Fibroblast of skin of scalp (primary cell): ENCODE measurements around the gene JAZF1.
A peak's percentile ranks its signal among the peaks of the same experiment; 100 is the strongest.
"Not testable (repeated sequence)": the region's sequence is repeated elsewhere in the genome, so short reads cannot be mapped to it uniquely, and the experiment has no call there.

Source experiments
- DNase-seq: peaks from one replicate; pipeline ENCODE4 v3.0.0-alpha.2; 2013

Gene JAZF1

DNA sequence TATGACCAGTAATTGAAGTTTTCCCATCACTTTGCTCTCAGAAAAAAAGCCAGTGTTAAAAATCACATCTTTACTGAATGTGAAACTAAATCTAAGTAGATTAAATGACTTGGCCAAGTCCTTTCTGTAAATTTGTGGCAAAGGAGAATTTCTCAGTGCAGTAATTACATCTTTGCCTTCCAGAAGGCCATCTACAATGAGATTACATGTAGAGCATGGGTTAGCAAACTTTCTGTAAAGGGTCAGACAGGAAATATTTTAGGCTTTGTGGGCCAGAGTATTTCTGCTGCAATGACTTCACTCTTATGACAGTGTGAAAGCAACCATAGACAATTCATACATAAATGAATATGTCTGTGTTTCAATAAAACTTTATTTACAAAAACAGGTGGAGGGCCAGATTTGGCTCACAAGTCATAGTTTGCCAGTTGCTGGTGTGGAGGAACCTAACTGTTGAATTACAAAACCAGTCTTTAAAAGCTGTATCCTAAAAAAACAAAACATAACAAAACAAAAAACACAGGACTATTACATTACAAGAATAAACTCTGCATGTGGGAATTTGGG is 249.6 kb downstream of the JAZF1 start:
- no peak for DNase-seq

DNA sequence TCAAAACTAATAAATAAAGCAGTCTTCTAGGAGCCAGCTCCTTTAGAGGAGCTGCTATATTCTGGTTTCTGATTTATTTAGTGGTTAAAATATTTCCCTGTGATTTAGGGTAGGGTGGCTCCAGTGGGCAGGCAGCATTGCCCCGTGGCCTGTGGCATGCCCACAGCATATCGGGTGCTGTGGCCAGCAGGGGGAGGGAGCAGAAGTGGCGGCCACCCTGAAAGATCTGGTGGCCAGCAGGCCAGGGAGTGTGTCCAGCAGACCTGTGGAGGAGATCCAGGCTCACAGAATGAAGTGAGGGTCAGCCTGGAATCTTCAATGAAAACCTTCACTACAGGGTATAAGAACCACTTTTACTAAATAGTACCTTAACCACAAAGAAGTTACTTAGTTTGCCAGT is 251.5 kb downstream of the JAZF1 start:
- no peak for DNase-seq

DNA sequence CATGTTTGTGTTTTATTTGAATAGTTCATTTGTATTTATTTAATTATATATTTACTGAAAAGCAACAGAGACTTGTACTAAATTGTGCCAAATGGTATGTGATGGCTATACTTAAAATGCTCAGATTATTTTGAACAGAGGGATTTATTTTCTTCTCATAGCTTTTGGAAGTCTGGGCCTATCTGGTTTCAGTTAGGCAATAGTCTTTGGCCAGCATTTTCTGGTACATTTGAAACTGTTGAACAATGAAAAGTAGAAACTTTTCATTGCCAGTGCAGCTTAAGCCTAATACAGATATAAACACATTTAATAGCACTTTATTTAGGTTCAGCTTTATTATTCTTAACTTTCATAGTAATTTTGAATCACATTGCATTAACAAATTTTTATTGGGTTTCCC is 252.6 kb downstream of the JAZF1 start:
- no peak for DNase-seq

DNA sequence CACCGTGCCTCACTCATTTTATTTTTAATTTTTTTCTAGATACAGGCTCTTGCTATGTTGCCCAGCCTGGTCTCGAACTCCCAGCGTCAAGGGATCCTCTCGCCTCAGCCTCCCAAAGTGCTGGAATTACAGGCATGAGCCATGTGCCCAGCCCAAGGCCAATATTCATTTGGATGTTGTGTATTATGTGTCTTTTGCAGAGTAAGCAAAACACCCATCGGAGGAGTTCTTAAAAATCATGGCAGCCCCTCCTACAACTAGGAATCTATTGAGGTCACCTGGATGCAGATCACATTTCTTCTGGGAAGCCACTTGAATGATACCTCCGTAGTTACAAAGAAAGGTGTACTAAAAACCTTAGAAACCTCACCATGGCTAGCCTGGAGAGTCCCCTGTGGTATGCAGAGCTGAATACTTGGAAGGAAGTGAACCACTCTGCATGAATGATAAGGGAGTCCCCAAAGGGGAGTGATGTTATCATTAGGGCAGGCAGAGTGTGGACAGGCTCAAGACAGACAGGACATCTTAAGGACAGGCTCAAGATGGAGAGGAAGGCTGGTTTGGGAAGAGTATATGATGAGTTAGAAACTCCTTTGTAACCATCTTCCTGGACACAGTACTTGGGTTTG is 254.9 kb downstream of the JAZF1 start:
- no peak for DNase-seq

DNA sequence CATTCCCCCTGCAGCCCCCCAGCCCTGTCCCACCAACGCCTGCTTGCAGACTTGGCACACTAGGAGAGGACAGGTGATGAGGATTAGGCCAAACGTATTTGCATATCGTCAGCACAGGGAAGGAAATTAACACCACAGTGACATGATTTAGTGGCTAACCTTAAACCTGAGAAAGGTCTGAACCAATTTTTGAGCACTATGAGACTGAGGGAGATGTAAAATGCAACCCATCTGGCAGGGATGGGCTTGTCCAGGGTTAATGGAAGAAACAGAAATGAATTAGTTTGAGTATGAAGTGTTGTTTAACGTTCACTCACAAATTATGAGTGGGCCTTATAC is 257.0 kb downstream of the JAZF1 start:
- DNase-seq: no peak

DNA sequence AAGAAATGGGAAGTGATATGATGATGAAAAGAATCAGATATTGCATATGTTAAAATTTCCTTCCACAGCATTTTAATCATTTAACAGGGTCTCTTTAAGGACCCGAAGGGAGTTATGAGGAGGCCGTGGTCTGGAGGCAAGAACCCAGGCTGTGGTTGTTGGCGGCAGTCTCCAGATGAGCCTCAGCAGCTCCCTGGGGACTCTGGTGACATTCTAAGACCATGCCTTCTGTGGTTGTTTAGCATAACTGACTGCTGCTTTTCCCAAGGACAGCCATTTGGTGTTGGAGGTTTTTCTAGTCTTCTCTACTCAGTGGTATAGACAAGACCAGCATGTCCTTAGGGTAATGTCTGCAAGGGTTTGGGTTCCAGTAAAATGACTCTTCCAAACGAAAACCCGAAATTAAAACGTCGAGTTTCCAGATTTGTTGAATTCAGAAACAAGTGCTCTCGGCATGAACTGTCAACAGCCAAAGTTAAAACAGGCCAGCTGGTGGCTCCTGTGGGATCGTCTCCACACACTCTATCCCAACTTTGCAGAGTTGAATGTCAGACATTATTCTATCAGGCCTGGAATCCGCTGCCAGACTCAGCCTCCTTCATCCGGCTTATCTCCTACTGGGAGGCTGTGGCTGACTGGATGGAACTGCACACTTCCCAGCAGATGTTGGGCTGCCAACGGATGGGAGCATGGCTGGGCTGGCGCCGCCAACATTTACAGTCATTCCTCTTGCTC is 257.5 kb downstream of the JAZF1 start:
- peak; percentile 76 for DNase-seq

DNA sequence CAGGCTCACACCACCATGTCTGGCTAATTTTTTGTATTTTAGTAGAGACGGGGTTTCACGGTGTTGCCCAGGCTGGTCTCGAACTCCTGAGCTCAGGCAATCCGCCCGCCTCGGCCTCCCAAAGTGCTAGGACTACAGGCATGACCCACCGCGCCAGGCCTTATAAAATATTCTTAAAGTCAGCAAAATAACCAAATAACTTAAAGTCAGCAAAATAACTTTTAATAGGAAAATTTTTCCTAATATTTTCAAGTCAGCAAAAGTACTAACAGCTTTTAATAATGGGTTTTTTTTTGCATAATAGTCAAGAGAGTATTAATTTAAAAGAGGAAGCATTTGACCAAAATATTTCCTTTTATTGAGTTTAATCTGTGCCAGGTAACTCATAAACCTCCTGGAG is 258.2 kb downstream of the JAZF1 start:
- not testable (repeated sequence) for DNase-seq

DNA sequence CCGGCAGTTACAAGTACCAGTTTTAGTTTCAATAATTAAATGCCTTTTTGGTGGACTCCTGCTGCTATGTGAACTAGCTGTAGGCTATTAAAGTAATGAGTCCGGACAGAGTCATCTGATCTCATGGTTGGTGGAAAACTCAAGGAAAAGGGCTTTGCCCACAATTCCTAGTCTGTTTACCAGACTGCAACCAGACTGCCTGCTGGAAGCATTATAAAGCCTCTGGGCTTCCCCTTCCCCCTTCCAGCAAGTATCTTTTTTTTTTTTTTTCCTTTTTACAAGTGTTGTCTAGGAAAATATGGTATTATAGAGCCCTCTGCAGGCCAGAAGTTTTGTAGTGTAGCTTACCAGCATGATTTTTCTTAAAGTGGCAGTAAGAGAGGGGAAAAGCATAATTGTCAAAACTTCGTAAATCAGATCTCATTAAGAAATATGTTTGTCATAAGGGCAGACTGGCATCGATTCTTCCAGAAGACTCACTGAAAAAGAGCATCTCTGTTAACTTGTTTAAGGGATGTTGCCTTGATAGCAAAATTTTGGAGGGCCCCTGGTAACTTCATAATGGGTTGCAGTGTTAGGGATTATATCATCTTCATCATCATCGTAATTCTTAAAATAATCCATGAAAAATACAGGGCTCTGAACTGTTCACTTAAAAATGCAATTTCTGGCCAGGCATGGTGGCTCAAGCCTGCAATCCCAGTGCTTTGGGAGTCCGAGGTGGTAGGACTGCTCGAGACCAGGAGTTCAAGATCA is 259.3 kb downstream of the JAZF1 start:
- peak; percentile 83 for DNase-seq

DNA sequence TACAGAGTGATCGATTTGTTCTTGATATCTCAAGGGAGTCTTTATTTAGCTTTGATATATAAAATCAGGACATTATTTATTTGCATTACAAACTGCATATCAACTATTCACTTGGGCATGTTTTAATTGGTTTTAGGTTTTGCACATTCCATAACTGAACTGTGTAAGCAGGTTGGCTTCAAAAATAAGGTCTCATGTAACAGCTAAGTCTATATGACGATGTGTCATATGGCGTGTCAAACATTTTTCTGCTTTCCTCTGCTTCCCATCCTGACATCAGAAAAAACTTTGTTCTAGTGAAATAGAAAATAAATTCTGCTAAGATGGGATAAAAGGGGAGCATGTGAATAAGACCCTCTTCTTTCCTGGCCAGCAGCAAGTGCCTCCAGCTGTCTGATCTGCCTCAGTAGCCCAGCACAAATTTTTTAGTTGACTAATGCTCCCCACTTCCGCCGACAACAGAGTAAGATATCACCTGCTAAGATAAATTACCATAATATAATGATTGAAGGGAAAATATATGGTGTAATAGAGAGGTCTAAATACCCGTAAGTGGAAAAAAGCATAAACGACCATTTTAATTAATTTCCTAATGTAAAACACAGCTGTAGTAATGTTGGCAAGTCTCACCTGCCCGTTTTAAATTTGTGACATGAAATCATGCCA is 260.2 kb downstream of the JAZF1 start:
- DNase-seq: no peak

DNA sequence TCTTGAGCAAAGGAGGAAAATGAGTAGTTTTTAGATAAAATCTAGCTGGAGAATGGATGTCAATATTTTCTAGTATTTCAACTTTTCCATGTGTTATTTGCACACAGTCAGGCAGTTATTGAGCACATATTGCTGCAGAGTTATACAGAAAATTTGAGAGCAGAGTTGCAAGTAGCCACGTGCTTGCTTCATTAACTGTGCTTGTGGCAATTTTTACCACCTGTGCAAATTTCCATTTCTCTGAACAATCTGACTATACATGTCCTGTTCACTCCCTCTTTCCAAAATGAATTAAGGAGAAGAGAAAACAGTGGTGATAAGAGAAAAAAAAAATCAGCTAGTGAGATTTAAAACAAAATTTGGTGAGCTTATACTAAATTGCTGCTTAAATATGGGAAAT is 262.1 kb downstream of the JAZF1 start:
- no peak for DNase-seq

DNA sequence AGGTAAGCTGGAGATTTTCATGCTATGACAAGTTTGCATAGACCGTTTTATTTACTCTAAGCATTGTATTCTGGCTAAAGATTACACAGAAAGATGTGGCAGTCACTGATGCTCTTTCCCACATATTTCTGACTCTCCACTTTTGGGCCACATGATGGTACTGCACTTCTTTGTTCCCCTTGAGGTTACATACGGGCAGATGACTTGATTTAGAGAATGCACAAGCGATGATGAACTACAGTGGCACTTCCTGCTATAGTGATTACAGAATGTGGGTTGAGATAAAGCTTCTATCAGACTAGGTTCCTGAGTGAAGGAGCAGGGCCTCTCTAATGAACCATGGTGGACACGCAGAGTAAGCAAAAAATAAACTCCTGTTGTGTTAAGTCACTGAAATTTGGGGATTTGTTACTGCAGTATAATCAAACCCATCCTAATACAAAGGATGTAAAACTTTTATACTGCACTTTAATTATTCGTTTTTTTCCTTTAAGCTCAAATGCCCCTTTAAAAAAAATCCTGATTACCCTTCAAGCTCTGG is 262.8 kb downstream of the JAZF1 start:
- peak; percentile 59 for DNase-seq

DNA sequence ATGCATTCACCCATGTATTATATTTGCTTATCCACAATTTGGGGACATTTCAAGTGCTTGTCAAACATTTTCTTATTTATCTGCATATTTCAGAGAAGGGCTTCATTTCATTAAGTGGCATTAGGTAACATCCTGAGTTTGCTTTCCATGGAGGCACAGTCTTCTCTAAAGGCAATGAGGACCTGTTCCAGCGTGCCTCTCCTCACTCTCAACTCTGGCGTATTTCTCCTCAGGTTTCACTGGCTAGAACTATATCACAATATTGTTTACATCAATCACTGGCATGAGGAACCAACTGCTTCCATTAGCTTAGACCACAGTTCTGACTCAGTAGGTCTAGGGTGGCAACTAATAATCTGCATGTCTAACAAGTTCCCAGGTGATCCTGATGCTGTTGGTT is 263.5 kb downstream of the JAZF1 start:
- no peak for DNase-seq

DNA sequence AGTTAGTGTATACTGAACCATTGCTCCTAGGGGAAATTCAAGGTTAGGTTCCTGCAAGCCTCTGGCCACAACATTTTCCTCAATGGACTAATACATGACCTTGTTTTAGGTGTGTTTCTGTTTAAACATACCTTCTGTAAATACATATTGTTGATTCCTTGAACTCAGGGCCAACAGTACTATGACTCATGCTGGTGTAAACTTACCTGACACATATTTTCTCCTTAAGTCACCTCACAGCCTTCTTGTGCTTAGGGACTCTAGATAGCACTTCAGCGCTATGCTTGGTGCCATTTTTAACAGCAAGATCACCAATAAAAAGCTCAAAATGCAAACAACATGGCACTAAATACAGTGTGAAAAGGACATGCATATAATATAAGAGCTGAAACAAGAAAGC is 264.2 kb downstream of the JAZF1 start:
- no peak for DNase-seq

DNA sequence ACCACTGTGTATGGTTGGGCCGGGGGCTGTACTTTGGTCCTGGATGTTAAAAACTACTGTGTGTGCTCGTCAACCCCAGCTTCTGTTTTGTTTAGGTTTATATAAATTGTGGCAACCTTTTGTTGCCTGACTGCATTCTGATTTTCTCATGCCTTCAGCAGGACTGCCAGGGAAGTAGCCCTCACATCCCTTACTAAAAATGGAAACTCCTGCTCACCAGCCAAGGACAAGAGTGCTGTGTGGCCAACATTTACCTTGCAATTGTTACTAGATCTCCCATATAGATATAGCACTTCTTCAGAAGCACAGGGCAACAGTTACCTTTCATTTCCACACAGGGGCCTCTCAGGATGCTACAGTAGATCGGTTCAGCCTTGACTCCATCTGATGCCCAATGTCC is 266.2 kb downstream of the JAZF1 start:
- no peak for DNase-seq

DNA sequence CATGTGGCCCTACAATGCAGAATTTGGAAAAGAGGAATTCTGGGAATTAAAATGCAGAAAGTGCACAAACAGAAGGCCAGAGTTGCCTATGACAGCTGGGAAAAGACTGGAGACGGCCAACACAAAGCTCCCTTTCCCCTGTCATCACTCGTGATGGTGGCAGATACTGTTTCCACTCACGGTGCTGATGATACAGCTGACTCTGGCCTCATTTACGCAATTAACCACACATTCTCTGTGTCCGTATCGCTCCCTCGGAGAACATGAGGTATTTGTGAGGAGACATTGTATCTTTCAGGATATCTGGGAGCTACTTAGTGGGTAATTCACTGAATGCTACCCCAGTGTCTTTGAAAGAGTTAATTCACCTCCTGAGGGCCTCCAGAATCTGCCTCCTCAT is 267.8 kb downstream of the JAZF1 start:
- DNase-seq: peak; percentile 14

DNA sequence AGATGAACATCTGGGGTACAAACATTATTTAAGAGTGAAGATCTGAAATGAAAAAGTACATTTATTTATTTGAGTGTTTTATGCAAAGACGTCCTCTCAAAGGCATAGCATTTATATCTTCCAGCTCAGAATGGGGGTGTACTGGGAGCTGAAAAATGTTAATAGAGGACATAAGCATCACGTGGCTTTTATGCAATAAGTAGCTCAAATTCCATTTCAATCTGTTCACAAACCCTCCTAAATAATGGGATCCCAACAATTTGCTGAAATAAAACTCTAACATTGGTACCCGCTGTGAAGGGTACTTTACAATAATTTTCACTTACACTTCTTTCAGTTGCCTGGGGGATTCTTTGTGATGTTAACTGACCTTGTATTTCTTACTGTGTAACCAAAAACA is 268.7 kb downstream of the JAZF1 start:
- no peak for DNase-seq

DNA sequence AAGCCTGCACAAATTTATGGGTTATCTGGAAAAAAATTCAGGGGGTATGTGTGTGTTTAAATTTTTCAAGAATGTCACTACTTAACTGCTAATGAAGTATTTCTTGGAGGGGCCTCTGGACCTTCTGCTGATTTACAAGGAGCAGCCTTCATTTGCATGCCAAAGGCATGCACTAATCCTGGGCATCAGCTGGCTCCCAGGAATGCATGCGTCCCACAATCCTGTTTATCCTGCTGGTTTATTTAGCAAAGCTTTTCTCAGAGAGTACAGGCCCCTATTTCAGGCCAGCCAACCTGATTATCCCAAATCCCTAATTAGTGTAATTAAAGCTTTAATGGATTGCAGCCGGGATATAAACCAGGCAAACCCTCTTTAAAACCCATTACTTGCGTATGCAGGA is 270.3 kb downstream of the JAZF1 start:
- DNase-seq: peak; percentile 55

DNA sequence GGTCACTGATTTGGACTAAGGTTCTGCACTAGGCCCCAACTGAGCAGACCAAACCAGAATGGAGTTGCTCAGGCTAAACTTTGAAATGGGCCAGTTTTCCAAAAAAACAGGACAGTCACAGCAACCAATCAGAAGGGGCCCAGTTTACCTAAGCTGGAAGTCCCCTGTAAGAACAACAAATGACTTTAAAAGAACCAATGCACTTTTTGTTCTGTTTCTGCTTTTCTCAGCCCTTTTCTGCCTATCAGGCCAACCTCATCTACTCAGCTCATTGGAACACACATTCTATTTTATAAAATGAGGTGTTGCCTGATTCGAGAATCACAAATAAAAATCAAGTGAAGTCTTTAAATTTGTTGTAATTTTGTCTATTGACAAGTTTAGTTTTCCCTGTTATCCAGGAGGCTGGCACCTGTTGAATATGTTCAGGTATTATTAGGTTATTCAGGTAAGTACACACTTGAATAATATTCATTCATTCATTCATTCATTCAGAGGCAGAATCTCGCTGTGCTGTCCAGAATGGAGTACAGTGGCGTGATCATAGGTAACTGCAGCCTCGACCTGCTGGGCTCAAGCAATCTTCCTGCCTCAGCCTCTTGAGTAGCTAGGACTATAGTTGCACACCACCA is 271.9 kb downstream of the JAZF1 start:
- DNase-seq: no peak

DNA sequence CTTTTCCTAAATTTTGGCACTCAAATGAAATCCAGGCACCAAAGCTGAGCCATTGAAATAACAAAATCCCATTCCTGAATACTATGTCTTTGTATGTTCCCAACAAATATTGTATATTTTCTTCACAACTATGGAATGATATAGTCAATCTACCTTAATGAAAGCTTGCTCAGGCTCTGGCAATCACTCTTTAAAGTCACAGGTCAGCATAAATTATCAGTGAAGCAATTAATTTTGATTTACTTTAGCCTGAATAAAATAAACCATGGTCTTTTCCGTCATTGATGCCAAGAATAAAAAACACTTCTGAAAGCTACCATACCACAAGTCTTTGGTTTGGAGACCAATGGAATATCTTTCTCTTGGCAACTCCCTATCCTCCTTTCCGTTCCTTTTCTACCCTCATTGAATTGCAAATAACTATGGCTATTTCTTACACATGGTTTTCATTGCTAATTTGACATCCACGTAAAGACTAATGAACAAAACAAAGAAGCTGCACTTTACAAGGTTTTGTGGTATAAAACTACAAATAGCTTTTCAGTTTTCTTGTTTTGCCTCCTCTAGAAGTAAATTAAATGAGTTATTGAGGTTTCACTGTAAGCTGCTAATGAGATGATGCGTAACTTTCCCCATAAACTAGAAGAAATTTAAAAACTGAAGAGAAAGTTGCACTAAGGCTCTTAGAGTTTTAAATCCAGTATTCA is 274.1 kb downstream of the JAZF1 start:
- no peak for DNase-seq

DNA sequence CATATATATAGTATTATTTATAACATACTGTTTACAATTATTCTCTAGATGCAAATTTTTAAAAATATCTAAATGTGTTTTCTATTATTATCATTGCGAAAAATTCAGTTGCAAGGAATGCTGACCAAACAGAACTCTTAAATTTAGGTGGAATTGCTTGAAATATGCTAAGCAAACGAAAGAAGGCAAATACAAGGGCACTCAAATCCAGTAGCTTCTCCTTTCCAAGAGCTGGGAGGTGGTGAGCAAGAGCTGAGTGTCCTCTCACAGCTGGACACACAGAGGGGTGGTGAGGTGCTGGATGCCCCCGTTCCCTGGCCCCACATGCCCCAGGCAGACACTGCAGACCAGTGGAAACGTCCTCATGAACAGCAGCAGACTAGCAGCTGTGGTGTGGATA is 274.6 kb downstream of the JAZF1 start:
- DNase-seq: no peak

DNA sequence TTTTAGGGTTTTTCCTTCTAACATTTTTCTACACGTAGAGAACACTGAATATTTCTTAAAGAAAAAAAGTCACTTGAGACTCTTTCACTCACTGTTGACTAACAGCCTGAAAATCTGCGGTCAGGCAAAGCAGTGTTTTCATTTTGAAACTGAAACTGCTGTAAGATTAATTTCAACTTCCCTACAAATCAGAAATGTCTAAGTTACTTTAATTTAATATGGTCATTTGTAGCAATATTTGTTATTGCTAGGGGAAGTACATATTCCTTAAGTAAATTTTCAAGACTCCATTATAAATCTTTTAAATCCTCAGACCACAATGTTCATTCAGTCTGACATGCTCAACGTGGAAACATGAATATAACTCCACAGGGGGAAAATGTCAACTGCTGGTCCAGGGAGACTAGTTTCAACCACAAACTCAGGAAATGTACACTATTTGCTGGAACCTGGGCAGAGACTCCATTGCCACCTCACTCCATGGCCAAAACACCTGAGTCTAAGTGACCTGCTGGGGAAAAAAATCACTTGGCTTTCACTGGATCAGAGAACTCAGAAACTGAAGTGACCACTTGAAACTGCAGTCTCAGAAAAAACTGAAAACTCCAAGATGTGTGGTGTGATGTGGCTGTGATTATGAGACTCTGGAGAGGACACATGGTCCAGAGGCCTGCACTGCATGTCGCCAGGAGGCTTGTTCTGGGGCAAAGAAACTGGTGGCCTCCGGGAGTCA is 279.4 kb downstream of the JAZF1 start:
- DNase-seq: peak; percentile 72
